ENCODE results near the gene MT3.

Gene MT3

DNA sequence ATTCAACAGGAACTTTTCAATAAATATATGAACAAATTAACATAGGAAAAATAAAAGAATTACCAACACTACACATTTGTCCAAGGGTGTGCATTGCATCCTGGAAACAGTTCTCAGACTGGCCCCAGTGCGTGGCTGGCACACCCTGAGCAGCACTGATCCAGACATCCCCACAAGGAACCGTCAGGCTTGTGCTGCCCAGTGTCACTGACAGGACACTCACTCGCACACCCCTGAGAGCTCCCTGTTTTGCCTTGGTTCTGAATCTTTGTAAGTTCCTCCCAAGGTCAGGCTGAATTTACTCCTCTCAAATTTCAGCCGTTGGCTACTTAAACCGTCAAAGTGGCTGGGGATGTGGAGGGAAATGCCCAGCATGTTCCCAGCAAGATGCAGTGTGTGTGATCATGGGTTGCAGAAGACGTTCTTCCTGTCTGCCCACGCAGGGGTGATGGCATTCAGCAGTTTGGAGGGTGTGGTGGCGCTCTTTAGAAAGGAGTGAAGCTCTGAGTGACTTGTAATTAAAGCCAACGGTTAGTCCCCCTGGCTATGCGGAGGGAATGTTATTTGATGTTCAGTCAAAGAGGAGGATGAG is 20.8 kb downstream of the MT3 start:
- Histone ChIP-seq H4K8ac (ENCODE audit: low read depth, low read length) (no peak overlapping the region), H3K4me3 (ENCODE audit: low read length in 2 of 2) (no peak overlapping the region), H4K91ac (ENCODE audit: low read depth, low read length, poor library complexity) (no peak overlapping the region), H2BK120ac (ENCODE audit: low read depth, low read length) (no peak overlapping the region), H3K4me2 (ENCODE audit: insufficient read depth, low read length, poor library complexity, severe bottlenecking) (no peak overlapping the region), H2BK12ac (ENCODE audit: low read length) (no peak overlapping the region), H3K14ac (ENCODE audit: low read length) (peak overlapping the region; percentile 50), H3K36me3 (replicated peaks in 1 of 2; ENCODE audit: control insufficient read depth in 2 of 2, insufficient read depth in 2 of 2, low read length in 2 of 2) (no peaks in the 10 kb centered on the region), H2AK5ac (ENCODE audit: low read depth, low read length) (no peak overlapping the region), H3K4ac (ENCODE audit: low read length) (no peak overlapping the region), H3K27me3 (ENCODE audit: control insufficient read depth in 3 of 3, insufficient read depth in 3 of 3, low read depth in 1 of 3, low read length in 3 of 3) (peaks cover 6 to 44% (median 36%) of the 10 kb centered on the region in 3 experiments), H3K23ac (ENCODE audit: low read depth, low read length, poor library complexity) (peak overlapping the region; percentile 43), H3K27ac (replicated peaks; ENCODE audit: low read length) (no peak overlapping the region), H2BK15ac (ENCODE audit: low read length) (no peak overlapping the region), H3K9me3 (replicated peaks in 1 of 2; ENCODE audit: control insufficient read depth in 2 of 2, insufficient read depth in 1 of 2, low read depth in 1 of 2, low read length in 2 of 2) (no peaks in the 10 kb centered on the region), H3K9ac (ENCODE audit: low read depth, low read length, poor library complexity) (peak overlapping the region; percentile 18), H3K4me1 (ENCODE audit: control insufficient read depth in 2 of 2, insufficient read depth in 1 of 2, low read depth in 1 of 2, low read length in 2 of 2) (peaks cover 16 to 22% of the 10 kb centered on the region in 2 donors), H3K18ac (ENCODE audit: low read length) (peak overlapping the region; percentile 69), H3K79me1 (ENCODE audit: low read depth, low read length) (no peaks in the 10 kb centered on the region), H2AFZ (ENCODE audit: low read length) (peak overlapping the region; percentile 81), H2BK5ac (ENCODE audit: low read length) (no peak overlapping the region)
- no CpG with 5 or more reads among the region's 10 CpGs for WGBS, 2 donors (ENCODE audit: extremely low coverage in 2 of 2, insufficient read length in 2 of 2, insufficient replicate concordance in 1 of 2)
- no peak for DNase-seq (ENCODE audit: low spot score)

DNA sequence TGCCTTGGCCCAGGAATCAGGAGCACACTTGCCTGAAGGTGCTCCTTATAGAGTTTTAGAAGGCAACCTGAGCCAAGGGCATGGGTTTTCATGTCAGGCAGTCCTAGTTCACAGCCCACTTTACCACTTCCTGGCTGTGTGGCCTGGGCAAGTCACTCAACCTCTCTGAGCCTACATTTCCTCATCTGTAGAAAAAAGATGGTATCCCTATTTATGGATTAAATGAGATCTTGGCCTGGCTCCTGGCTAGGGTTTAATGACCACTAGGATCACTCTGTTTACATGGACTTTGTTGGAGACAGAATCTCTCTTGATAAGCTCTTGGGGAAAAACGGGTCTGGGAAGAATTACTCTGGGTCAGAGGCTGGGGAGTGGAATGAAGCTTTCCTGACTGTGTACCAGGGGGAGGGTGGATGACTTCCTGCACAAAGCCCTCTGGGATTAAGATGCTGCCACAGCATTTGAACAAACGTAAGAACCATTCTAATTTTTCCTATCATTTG is 21.3 kb downstream of the MT3 start:
- Histone ChIP-seq H4K91ac (ENCODE audit: low read depth, low read length, poor library complexity) (no peak overlapping the region), H3K4me1 (ENCODE audit: control insufficient read depth in 2 of 2, insufficient read depth in 1 of 2, low read depth in 1 of 2, low read length in 2 of 2) (peaks cover 16 to 22% of the 10 kb centered on the region in 2 donors), H3K27ac (replicated peaks; ENCODE audit: low read length) (no peak overlapping the region), H2BK12ac (ENCODE audit: low read length) (no peak overlapping the region), H2AK5ac (ENCODE audit: low read depth, low read length) (no peak overlapping the region), H3K18ac (ENCODE audit: low read length) (no peak overlapping the region), H3K36me3 (replicated peaks in 1 of 2; ENCODE audit: control insufficient read depth in 2 of 2, insufficient read depth in 2 of 2, low read length in 2 of 2) (no peaks in the 10 kb centered on the region), H3K4ac (ENCODE audit: low read length) (no peak overlapping the region), H3K4me3 (ENCODE audit: low read length in 2 of 2) (no peak overlapping the region), H3K9ac (ENCODE audit: low read depth, low read length, poor library complexity) (no peak overlapping the region), H3K27me3 (ENCODE audit: control insufficient read depth in 3 of 3, insufficient read depth in 3 of 3, low read depth in 1 of 3, low read length in 3 of 3) (peaks cover 6 to 45% (median 38%) of the 10 kb centered on the region in 3 experiments), H3K9me3 (replicated peaks in 1 of 2; ENCODE audit: control insufficient read depth in 2 of 2, insufficient read depth in 1 of 2, low read depth in 1 of 2, low read length in 2 of 2) (no peaks in the 10 kb centered on the region), H2AFZ (ENCODE audit: low read length) (peak overlapping the region; percentile 81), H3K23ac (ENCODE audit: low read depth, low read length, poor library complexity) (peak overlapping the region; percentile 43), H3K14ac (ENCODE audit: low read length) (no peak overlapping the region), H4K8ac (ENCODE audit: low read depth, low read length) (no peak overlapping the region), H2BK120ac (ENCODE audit: low read depth, low read length) (no peak overlapping the region), H3K79me1 (ENCODE audit: low read depth, low read length) (no peaks in the 10 kb centered on the region), H2BK5ac (ENCODE audit: low read length) (no peak overlapping the region), H3K4me2 (ENCODE audit: insufficient read depth, low read length, poor library complexity, severe bottlenecking) (no peak overlapping the region), H2BK15ac (ENCODE audit: low read length) (no peak overlapping the region)
- no CpG with 5 or more reads among the region's 2 CpGs for WGBS, 2 donors (ENCODE audit: extremely low coverage in 2 of 2, insufficient read length in 2 of 2, insufficient replicate concordance in 1 of 2)
- DNase-seq (ENCODE audit: low spot score) = no peak

DNA sequence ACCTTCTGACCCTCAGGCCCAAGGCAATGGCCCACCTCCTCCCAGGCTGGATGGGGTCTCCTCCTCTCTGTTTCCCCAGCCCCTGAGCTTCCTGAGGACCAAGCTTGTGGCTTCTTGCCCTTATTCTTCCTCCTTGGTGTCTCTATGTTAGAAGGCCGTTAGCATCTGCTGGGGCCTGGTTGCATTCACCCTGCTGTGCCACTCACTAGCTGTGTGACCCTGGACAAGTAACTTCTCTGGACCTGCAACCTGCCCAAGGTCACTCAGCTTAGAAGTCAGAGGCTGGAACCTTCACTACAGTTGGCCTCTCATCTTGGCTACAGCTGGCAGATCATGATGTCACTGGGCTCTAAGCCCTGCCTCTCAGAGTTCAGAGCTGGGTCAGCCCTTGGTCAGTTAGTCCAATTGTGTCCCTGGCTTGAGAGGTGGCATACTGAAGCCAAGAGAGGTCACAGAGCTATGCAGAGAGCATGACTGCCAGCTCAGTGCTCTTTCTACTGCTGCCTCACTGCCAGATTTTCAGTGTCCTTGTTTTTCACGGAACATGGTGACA is 22.0 kb downstream of the MT3 start:
- no peak overlapping the region for H3K4me2 ChIP-seq (ENCODE audit: insufficient read depth, low read length, poor library complexity, severe bottlenecking)
- no peak overlapping the region for H3K14ac ChIP-seq (ENCODE audit: low read length)
- no peak overlapping the region for H3K4ac ChIP-seq (ENCODE audit: low read length)
- no peak for DNase-seq (ENCODE audit: low spot score)
- no peak overlapping the region for H3K23ac ChIP-seq (ENCODE audit: low read depth, low read length, poor library complexity)
- no peak overlapping the region for H4K8ac ChIP-seq (ENCODE audit: low read depth, low read length)
- H3K79me1 ChIP-seq (ENCODE audit: low read depth, low read length) = no peaks in the 10 kb centered on the region
- no peak overlapping the region for H2BK12ac ChIP-seq (ENCODE audit: low read length)
- H2BK120ac ChIP-seq (ENCODE audit: low read depth, low read length) = no peak overlapping the region
- no peaks in the 10 kb centered on the region for H3K36me3 ChIP-seq (replicated peaks in 1 of 2; ENCODE audit: control insufficient read depth in 2 of 2, insufficient read depth in 2 of 2, low read length in 2 of 2)
- H2AFZ ChIP-seq (ENCODE audit: low read length) = no peak overlapping the region
- no peak overlapping the region for H3K18ac ChIP-seq (ENCODE audit: low read length)
- no peak overlapping the region for H4K91ac ChIP-seq (ENCODE audit: low read depth, low read length, poor library complexity)
- H2BK15ac ChIP-seq (ENCODE audit: low read length) = no peak overlapping the region
- H3K27ac ChIP-seq (replicated peaks; ENCODE audit: low read length) = no peak overlapping the region
- H3K4me1 ChIP-seq (ENCODE audit: control insufficient read depth in 2 of 2, insufficient read depth in 1 of 2, low read depth in 1 of 2, low read length in 2 of 2) = peaks cover 16 to 22% of the 10 kb centered on the region in 2 donors
- H3K9me3 ChIP-seq (replicated peaks in 1 of 2; ENCODE audit: control insufficient read depth in 2 of 2, insufficient read depth in 1 of 2, low read depth in 1 of 2, low read length in 2 of 2) = peaks cover 0 to 2% of the 10 kb centered on the region in 2 donors
- no peak overlapping the region for H3K9ac ChIP-seq (ENCODE audit: low read depth, low read length, poor library complexity)
- H3K27me3 ChIP-seq (ENCODE audit: control insufficient read depth in 3 of 3, insufficient read depth in 3 of 3, low read depth in 1 of 3, low read length in 3 of 3) = peaks cover 6 to 51% (median 40%) of the 10 kb centered on the region in 3 experiments
- no peak overlapping the region for H2BK5ac ChIP-seq (ENCODE audit: low read length)
- no CpG with 5 or more reads among the region's 2 CpGs for WGBS, 2 donors (ENCODE audit: extremely low coverage in 2 of 2, insufficient read length in 2 of 2, insufficient replicate concordance in 1 of 2)
- no peak overlapping the region for H3K4me3 ChIP-seq (ENCODE audit: low read length in 2 of 2)
- no peak overlapping the region for H2AK5ac ChIP-seq (ENCODE audit: low read depth, low read length)

- Histone ChIP-seq H4K91ac (ENCODE audit: low read depth, low read length, poor library complexity) (no peak overlapping the region), H3K36me3 (replicated peaks in 1 of 2; ENCODE audit: control insufficient read depth in 2 of 2, insufficient read depth in 2 of 2, low read length in 2 of 2) (no peaks in the 10 kb centered on the region), H3K18ac (ENCODE audit: low read length) (no peak overlapping the region), H2BK5ac (ENCODE audit: low read length) (no peak overlapping the region), H3K27me3 (ENCODE audit: control insufficient read depth in 3 of 3, insufficient read depth in 3 of 3, low read depth in 1 of 3, low read length in 3 of 3) (peaks cover 25 to 65% (median 61%) of the 10 kb centered on the region in 3 experiments), H3K4me2 (ENCODE audit: insufficient read depth, low read length, poor library complexity, severe bottlenecking) (no peak overlapping the region), H2BK120ac (ENCODE audit: low read depth, low read length) (no peak overlapping the region), H2BK12ac (ENCODE audit: low read length) (no peak overlapping the region), H3K9me3 (replicated peaks in 1 of 2; ENCODE audit: control insufficient read depth in 2 of 2, insufficient read depth in 1 of 2, low read depth in 1 of 2, low read length in 2 of 2) (peaks cover 0 to 5% of the 10 kb centered on the region in 2 donors), H3K9ac (ENCODE audit: low read depth, low read length, poor library complexity) (no peak overlapping the region), H3K79me1 (ENCODE audit: low read depth, low read length) (no peaks in the 10 kb centered on the region), H3K23ac (ENCODE audit: low read depth, low read length, poor library complexity) (no peak overlapping the region), H2AK5ac (ENCODE audit: low read depth, low read length) (no peak overlapping the region), H3K27ac (replicated peaks; ENCODE audit: low read length) (no peak overlapping the region), H2BK15ac (ENCODE audit: low read length) (no peak overlapping the region), H2AFZ (ENCODE audit: low read length) (no peak overlapping the region), H4K8ac (ENCODE audit: low read depth, low read length) (no peak overlapping the region), H3K4me3 (ENCODE audit: low read length in 2 of 2) (no peak overlapping the region), H3K4me1 (ENCODE audit: control insufficient read depth in 2 of 2, insufficient read depth in 1 of 2, low read depth in 1 of 2, low read length in 2 of 2) (peaks cover 17 to 18% of the 10 kb centered on the region in 2 donors), H3K14ac (ENCODE audit: low read length) (no peak overlapping the region), H3K4ac (ENCODE audit: low read length) (no peak overlapping the region)
- no peak for DNase-seq (ENCODE audit: low spot score)
Observed at GRCh38 chr16:56613706-56614105, 24.4 kb downstream of the MT3 start.

Measured in neuronal stem cell (in vitro differentiated cells).